HG02623 (cell line): ENCODE results near the gene TSC22D1.

Experiments
- ATAC-seq: cut with Tn5 transposase; IDR thresholded peaks from one replicate; pipeline ENCODE4 v1.9.1; 2021; ENCODE audit warnings: moderate library complexity; ENCODE audit not compliant: unreplicated experiment

Gene TSC22D1

DNA sequence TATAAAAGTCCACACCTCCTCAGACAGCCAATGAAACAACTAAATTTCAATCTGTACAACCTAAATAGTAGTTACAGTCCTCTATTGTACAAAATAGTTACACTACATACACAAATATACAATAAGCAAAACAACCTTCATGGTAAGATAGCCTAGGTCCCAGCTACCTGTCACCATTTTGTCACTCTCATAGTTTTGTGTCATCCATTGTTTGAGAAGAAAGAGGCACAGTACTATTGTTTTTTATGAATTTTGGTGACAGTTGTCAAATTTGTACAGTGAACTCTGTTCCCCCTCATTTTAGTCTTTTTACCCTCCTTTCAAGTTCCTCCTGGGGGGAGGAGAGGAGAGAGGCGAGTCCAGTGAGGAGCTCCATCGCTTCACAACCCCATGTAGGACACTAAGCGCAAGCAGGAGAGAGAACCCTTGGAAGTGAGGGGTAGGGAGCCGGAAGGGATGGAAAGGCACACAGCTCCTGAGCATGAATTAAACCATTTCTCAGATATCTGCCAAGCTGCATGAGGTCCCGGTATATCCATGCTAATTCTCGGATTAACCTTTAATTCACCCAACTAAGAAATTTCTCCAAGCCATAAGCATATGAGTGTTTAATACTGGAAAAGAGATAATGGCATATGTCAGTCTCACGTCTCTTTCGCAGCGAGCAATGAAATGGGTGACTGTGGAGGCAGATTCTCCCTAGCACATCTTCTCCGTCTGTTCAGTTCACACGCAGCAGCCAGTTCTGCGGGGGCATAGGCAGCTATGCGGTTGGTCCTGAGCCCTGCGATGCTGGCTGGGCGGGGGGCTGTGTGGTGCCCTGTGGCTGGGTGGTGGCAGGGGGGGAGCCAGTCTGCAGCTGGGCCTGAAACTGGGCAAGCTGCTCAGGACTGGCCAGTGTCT is 142.0 kb downstream of the TSC22D1 start:
- ATAC-seq, result no peak

DNA sequence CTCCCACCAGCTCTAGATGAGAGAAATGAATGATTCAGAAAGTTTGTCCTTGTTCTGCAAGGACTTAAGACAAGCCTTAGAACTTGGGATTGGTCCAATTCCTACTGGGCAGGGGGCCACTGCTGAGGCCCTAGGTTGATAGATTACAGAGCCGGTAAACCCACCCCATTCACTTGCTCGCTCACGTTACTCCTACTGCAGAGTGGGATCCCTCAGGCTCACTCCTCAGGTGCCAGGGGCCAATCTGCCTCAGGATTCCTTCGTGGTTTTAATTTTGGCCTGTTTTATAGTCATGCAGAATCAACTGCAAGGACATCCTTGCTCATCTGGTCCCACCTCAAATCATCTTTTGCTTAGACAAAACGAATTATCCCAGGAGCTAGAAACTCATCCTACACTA is 143.5 kb downstream of the TSC22D1 start:
- no peak for ATAC-seq

DNA sequence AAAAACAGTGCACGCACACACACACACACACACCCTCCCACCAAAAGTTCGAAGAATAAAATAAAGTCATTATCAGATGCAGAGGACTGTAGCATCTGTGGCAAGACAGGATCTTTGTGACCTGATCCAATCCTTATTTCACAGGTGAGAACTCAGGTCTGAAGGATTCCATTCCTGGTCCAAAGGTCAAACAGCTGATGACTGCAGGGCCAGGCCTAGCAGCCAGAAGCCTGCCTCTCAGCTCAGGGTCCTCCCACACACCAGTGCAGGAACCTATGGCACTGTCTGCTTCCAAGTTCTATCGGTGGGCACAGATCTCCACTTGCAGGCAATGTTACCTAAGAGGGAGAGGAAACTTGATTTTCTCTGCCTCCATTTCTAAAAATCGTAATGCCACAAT is 145.0 kb downstream of the TSC22D1 start:
- no peak for ATAC-seq

DNA sequence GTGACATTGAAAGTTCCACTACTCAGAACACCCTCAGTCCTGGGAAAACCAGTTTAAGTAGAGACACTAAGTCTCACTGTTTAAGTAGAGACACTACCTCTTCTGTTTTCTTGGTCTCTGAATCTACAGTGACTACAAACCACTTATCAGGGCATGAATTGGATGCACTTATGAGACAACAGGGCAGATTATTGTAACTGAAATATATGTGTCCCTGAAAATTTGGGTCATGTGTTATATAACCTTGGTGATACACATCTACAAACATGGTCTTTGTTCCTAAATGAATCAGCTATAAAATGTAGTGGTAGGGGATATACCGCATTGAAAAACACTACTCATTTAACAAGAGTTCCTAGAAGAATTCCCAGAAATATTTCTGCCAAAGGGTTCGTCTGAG is 146.8 kb downstream of the TSC22D1 start:
- no peak for ATAC-seq

DNA sequence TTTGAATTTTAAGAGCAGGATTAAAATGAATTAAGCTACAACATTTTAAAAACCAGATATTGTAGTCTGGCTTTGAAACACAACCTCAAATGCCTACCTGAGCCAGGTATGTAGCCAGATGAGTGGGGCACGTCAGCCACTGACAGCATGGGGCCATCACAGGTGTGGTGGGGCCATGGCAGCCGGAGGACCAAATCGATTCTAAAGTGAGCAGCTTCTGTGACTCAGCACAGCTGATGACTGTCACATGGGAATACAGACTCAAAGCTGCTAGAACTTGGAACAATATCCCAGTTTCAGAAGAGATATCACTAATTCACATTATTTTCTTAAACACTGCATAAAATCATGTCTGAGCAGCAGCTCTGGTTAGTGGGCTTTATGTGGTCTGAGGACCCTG is 149.7 kb downstream of the TSC22D1 start:
- ATAC-seq, result no peak

DNA sequence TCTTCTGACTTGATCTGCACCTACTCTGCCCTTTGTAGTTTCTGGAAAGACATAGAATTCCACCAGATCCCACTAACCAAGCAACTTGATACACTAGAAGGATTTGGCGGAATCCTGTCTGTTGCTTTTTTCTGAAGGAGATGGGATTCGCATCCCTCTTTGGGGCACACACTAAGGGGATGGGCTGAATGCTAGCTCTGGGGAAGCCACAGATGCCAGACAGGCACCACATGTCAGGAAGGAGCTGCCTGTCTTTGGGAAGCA is 150.4 kb downstream of the TSC22D1 start:
- no peak for ATAC-seq

DNA sequence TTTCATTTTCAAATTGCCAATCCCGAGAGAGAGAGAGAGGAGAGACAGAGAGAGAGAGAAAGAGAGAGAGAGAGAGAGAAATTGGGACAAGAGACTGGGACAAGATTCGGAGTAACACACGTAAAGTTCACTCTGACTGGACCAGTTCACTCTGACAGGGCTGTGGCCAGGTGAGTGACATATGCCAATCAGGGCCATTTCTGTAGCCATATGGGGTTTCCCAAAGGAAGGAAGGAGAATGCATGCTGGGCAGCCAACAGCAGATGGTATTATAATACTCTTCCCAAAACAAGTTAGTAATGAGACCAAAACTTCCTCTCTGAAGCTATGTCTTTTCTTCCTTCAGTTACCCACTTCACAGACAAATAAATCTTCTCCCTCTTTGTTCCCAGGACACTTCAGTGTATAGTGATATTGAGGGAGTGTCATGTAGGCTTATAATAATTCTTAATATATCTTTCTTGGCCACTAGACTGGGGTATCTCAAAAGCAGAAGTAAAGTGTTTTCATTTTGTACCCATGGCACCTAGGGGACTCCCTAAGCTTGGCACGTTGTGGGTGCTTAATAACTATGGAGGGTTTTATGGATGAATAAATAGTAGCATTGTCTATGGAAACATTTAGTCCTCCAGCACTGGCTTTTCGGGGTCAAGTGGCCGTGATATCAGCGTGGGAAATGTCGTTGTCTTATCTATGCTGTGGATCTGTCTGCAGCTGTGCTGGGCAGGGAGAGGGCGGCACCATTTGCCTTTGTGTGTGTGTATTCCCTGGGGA is 150.9 kb downstream of the TSC22D1 start:
- no peak for ATAC-seq

DNA sequence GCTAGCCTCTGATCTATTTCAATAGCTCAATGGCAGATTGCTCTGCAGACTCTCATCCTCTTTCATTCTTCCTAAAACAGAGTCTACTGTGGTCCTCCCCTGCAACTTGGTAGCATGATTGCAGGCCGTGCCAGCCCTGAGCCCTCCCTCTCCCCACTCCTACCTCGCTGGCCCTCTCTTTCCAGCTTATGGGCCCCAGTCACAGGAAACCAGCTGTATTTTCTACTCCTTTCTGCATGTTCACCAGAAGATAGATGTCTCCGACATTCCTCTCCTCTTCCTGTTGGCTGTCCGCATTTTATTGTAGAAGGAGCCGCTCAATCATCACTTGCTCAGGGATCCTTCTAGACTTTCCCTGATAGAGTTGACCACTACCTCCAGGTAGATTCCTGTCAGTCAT is 152.3 kb downstream of the TSC22D1 start:
- no peak for ATAC-seq

DNA sequence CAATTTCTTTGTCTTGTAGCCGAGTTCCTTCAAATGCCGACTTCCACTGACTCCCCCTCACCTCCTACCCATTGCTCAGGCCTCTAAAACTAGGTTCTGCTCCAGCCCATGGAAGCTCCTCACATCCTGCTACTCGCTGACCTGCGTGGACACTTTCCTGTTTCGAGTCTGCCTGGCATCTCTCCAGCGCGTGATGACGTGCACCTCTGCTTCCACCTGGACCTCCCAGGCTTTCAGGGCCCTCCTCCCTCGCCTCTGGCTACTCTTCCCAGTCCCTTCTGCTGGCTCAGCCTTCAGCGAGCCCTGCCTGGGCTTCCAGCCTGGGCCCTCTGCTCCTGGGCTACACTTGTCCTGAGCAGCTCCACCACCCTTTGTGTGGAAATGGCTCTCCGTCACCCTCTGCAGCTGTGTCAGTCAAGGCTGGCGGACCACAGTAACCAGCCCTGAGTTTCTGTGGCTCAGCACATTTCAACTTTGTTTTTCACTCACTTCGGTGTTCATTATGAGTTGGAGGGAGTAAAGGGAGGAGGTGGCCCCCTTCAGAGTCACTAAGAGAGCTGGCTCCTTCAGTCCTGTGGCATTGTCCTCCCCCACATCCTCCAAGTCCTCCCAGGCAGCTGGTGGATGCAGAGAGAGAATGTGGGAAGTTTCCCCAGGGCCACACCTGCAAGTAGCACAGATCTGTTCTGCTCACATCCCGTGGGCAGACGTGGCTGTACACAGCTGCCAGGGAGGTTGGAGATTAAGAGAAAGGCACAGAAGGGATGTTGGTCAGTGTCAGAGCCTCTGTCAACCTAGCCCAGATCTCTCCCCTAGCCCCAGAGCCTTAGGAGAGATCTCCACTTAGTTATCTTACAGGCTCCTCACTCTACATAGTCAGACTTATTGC is 153.1 kb downstream of the TSC22D1 start:
- no peak for ATAC-seq

DNA sequence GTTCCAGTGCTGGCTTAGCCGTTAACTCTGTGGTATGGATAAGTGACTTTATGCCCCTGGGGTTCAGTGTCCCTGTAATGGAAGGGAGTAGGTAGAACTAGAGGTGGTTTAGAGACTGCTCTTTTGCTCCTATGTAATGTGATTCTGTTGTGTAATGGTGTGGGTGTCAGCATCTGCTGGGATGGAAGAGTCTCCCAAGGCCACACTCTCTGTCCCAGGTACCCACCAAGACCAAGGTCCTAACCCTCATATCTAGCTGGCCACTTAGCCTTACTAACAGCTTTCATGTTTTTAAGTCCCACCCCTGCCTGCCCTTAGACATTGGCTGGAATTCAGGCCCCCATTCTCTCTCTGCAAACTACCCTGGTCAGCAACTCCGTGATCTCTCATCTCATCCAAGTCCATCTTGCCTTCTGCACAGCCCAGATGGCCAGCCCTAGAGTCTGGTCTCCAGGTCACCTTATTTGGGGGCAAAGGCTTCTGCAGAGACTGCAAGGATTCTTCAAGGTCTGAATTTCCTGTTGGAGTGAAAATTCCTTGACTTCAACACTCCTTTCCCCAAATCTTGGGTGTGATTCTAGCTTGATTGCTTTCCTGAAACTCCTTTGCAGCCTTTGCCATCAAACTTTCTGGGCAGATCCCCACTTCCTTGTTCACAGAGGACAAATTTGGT is 154.1 kb downstream of the TSC22D1 start:
- no peak for ATAC-seq

DNA sequence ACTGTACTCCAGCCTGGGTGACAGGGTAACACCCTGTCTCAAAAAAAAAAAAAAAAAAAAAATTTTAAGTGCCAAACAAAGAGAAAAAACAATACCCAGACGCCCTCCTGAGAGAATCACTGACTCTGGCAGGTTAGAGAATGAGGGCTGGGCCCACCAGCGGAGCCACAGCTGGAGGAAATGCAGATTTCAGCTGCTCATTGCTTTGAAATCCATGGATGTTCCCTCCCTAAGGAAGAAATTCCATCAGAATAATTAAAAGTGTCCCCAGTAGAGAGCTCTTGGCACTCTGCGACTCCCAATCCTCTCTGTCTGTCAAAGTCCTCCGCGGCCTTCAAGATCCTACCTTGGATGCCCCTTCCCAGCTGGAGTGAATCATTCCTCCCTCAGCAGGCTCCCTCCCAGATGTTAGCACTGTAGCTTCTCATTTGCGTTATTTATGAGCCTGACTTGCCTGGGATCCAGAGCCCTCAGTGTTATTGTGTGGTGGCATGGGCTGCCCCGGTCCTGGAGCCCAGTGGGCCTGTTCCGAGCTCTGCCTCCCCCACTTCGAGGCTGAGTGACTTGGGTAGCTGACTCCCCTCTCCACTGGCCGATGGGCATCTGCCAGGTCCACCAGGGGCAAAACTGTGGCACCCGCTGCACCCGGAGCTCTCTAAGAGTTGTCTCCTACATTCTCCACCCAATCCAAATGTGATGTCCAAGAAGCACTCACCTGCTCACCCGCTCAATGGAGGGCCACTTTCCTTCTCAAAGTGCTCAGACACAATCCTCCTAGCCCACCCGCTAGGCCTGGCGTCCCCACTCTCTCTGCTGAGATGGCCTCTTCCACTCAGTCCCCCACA is 155.5 kb downstream of the TSC22D1 start:
- no peak for ATAC-seq

DNA sequence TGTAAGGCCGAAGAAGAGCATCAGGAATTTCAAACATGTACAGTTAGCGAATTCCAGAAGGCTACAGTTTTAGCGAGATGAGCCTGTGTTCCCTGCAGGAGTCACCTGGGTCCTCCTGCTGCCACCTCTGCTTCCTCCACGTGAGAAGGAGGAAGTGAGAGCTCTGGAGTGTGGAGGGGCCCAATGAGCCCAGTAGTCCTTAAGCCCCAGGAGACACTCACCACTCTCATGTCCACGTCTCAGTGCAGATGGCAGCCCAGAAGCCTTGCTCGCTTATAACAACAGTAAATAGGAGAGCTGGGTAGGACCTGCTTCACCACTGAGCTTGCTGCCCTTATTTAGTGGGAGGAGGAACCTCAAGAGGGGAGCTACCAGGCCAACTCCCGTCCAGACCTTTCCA is 158.3 kb downstream of the TSC22D1 start:
- no peak for ATAC-seq

DNA sequence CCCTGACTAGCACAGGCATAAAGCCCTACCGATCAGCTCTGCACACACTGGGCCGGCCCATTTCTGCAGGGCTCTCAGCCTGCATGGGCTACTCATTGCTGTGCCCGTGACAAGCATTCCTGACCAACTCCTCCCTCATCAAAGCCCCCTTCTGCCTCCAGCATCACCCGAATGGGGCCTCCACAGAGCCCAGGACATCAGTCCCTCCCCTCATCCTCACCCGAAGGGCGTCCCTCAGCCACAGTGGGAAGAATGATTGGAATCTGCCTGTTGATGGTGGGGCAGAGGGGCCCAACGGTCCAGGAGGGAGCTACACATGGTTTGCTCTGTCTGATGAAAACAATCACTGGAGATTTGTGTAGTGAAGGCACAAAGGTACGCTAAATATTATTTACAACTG is 158.7 kb downstream of the TSC22D1 start:
- ATAC-seq, result no peak

DNA sequence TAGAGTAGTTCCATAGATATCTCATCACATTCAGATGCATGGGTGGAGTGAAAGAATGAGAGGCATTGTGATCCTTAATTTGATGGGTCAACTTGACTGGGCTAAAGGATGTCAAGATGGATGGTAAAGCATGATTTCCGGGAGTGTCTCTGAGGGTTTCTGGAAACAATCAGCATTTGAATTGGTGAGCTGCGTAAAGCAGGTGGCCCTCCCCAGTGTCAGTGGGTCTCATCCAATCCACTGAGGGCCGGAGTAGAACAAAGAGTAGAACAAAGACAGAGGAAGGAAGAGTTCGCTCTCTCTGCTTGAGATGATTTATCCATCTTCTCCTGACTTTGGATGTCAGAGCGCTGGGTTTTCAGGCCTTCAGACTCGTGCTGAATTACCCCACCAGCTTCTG is 159.4 kb downstream of the TSC22D1 start:
- no peak for ATAC-seq

DNA sequence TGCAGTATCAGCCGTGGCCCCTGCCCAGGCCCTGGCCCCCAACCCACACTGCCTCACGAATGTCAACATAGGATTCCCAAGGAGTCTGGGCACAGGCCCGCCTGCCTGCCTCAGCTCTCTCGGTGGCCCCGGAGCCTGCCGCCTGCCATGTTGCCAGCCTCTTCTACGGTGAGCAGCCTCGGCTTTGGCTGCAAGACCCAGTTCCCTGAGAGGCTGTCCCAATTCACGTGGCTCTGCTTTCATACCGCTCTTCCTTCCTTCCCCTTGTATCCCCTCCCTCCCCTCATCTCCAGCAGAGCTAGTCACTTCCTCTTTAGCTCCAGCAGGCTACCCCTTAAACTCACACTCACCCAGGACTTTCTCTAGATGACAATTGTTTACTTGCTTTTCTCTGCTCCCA is 159.8 kb downstream of the TSC22D1 start:
- no peak for ATAC-seq

DNA sequence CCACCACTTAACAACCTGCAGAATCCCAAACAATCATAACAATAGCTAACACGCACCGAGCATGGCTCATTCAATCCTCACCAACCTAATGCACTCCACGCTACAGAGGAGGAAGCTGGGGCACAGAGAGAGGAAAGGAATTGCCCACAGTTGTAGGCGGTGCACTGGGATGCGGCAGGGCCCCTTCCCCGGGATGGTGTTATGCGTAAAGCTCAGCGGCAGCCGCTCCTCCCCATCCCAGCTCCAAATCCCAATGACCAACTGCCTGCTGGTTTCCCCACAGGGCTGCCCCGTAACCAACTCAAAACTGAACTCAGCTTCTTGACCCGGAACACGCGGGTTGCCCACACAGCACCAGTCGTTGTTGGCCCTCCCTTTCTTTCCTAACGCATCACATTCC is 160.3 kb downstream of the TSC22D1 start:
- no peak for ATAC-seq

DNA sequence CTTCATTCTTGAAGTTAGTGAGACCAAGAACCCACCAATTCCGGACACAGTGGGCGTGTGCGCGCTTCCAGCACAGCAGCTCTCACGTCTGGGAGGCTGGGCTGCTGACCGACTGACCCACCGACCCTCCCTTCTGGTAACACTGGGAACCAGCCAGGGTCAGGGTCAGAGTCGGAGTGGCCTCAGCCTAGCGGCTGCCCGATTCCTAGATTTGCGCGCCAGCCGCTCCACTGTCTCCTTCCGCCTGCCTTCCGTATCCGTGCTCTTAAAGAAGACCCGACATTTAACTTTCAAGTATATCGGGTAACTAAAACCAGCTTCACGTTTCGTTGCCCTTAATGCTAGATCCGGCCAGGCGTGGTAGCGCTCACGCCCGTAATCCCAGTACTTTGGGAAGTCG is 161.4 kb downstream of the TSC22D1 start:
- ATAC-seq, result no peak

DNA sequence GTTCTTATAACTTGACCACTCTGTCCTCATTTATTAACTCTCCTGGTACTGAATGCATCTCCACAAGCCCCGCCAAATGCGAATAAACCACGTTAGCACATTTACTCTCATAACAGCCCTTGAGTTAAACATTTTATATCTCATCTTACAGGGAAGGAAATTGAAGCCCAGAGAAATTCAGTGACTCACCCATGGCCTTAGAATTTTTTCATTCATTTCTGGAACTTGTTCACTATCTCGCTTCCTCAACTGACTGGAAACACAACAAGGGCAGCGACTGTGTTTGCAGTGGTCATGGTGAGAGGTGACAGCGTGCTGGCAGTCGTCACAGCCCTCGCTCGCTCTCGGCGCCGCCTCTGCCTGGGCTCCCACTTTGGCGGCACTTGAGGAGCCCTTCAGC is 163.0 kb downstream of the TSC22D1 start:
- ATAC-seq, result no peak

DNA sequence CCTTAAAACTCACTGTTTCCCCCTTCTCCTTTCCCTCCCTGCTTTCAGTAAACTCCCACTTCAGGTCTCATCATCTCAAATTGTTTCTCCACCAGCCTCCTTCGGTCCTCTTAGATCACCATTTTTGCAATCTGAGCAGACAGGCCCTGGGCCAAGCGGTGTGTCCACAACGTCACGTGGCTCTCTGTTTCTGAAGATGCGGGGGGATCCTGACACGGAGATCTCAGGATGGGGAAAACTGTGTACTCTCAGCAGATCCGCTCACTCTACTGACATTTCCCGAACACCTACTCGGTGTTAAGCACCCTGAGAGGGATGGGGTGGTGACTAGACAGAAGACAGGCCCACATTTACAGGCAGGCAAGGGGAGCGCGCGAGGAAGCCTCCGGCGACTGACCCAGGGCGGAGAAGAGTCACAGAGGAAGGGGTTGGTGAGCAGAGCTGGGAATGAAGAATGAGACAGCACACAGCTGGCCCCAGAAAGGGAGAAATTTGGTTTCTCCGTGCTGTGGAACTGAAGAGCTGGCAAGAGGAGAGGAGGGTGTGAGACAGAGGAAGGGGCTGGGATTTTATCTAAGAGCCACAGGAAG is 163.7 kb downstream of the TSC22D1 start:
- no peak for ATAC-seq

DNA sequence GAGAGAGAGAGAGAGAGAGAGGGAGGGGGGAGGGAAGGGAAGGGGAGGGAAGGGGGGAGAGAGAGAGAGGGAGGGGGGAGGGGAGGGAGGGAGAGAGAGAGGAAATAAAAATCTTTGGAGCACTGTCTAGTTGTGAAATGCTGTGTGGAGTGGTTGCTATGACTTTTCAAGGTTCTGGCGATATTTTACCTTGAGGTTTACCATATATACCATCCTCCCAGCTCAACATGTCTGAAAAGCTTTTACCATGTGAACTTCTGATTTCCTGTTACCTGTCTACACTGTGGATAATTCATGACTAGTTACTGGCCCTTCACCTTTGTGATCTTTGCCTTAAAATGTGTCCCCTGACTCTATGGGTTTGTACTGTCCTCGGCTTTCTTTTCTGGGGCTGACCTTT is 164.3 kb downstream of the TSC22D1 start:
- ATAC-seq, result no peak
